PC-3 (cell line): ENCODE data around the gene MICALL2.

Source experiments
- CTCF ChIP-seq: fragments of 300-600 bp; sonication (generic); conservative IDR thresholded peaks from 2 replicates; pipeline ENCODE4 v1.5.1; 2017; ENCODE audit warnings: antibody characterized with exemption, low read depth, mild to moderate bottlenecking, low read length
- EZH2 ChIP-seq: fragments of 300-600 bp; sonication (generic); IDR thresholded peaks from one replicate; pipeline ENCODE4 v1.6.1; 2017; ENCODE audit warnings: antibody characterized with exemption, mild to moderate bottlenecking, low read length; ENCODE audit not compliant: unreplicated experiment

- no peak for TF ChIP-seq EZH2
- no peak for TF ChIP-seq CTCF
These were observed 37.3 kb downstream of the MICALL2 start for GRCh38 chr7:1421946-1422345.
